ENCODE data around the gene SMG6. TPM values are rescaled to one million over a fixed set of nuclear protein-coding genes. Genes with fewer than 3 reads are reported as not detected.
A peak's percentile ranks its signal among the peaks of the same experiment; 100 is the strongest.

SMG6 gene
- total RNA-seq, 6 experiments from 2014 or later: 7.4 to 10.4 (median 8.9) TPM

DNA sequence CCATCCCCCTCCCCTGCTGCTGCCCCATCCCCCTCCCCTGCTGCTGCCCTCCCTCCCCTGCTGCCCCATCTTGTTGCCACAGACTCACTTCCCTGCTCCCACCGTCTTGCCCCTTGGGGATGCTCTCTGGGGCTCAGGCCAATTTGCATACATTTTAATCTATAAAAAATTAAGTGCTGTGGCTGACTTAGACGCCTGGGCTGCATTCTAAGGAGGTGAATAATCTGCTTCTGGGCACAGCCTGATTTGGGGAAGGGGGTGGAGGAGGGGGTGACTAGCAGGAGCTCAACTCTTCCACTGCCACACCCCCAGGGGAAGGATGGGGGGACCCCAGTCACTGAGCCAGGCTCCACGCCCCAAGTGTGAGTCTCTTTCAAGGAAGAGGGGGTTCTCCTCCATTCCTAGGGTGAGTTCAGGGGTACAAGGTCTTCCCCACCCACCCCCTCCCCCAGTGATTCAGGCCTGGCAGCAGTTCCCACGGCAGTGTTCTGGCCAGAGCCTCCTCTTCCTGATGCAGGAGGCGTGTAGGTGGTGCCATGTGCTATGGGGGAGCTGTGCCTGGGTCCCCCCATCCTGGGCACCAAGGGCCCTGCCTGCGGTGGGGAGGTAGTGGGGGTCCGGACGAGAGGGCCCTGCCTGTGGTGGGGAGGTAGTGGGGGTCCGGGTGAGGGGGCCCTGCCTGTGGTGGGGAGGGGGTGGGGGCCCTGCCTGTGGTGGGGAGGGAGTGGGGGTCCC is 268.6 kb downstream of the SMG6 start:
- WGBS (ENCODE audit: insufficient coverage, low coverage, low lambda C conversion rate, missing lambda C conversion rate): 52% methylated on average over 4 of the region's 9 CpGs
- no peak overlapping the region for H3K4me3 ChIP-seq
- H3K27me3 ChIP-seq: no peaks in the 10 kb centered on the region
- TF ChIP-seq CTCF (IDR thresholded peaks at IDR 0.05) (no peak), POLR2A (IDR thresholded peaks at IDR 0.05) (no peak)
- ATAC-seq (peak in 1 of 4 donors; percentile 2), DNase-seq (peak in 1 of 3 donors; percentile 62)
- H3K36me3 ChIP-seq: peaks cover 0 to 15% (median 7%) of the 10 kb centered on the region in 4 donors
- H3K27ac ChIP-seq: no peak overlapping the region
- H3K4me1 ChIP-seq: peaks cover 0 to 11% (median 3%) of the 10 kb centered on the region in 4 donors
- no peaks in the 10 kb centered on the region for H3K9me3 ChIP-seq
- intact Hi-C loops (cut with DNase I): no loop called here

- Histone ChIP-seq H3K9me3 (no peaks in the 10 kb centered on the region), H3K4me1 (peaks cover 0 to 15% (median 3%) of the 10 kb centered on the region in 4 donors), H3K27ac (no peak overlapping the region), H3K4me3 (no peak overlapping the region), H3K36me3 (peaks cover 0 to 15% (median 7%) of the 10 kb centered on the region in 4 donors), H3K27me3 (no peaks in the 10 kb centered on the region)
- no peak for TF ChIP-seq POLR2A (IDR thresholded peaks at IDR 0.05)
- TF ChIP-seq CTCF (IDR thresholded peaks at IDR 0.05): no peak
- WGBS (ENCODE audit: insufficient coverage, low coverage, low lambda C conversion rate, missing lambda C conversion rate): 92% methylated on average over 5 of the region's 7 CpGs
- DNase-seq (no peak), ATAC-seq (no peak)
- intact Hi-C loops (cut with DNase I): no loop called here
These were observed 269.4 kb downstream of the SMG6 start for GRCh38 chr17:2034157-2034556.

- Histone ChIP-seq H3K27ac (no peak overlapping the region), H3K9me3 (no peaks in the 10 kb centered on the region), H3K4me1 (peaks cover 0 to 15% (median 3%) of the 10 kb centered on the region in 4 donors), H3K4me3 (no peak overlapping the region), H3K36me3 (peaks cover 0 to 15% (median 7%) of the 10 kb centered on the region in 4 donors), H3K27me3 (no peaks in the 10 kb centered on the region)
- TF ChIP-seq POLR2A (IDR thresholded peaks at IDR 0.05) (no peak), CTCF (IDR thresholded peaks at IDR 0.05) (no peak)
- WGBS (ENCODE audit: insufficient coverage, low coverage, low lambda C conversion rate, missing lambda C conversion rate): no CpG with 5 or more reads among the region's 7 CpGs
- ATAC-seq (no peak), DNase-seq (no peak)
- intact Hi-C loops (cut with DNase I): no loop called here
These were observed 270.4 kb downstream of the SMG6 start for GRCh38 chr17:2033153-2033552.

GRCh38 chr17:2030779-2031163 is 272.8 kb downstream of the SMG6 start:
- no peak overlapping the region for H3K27ac ChIP-seq
- DNase-seq: peak in 1 of 3 donors; percentile 63
- H3K4me1 ChIP-seq: peaks cover 0 to 17% (median 4%) of the 10 kb centered on the region in 4 donors
- TF ChIP-seq CTCF (IDR thresholded peaks at IDR 0.05) (peak; percentile 47 to 49 (median 47)), POLR2A (IDR thresholded peaks at IDR 0.05) (no peak)
- H3K36me3 ChIP-seq: peaks cover 0 to 2% (median 0%) of the 10 kb centered on the region in 4 donors
- peak overlapping the region; percentile 99 to 100 (median 99) for H3K4me3 ChIP-seq
- WGBS (ENCODE audit: insufficient coverage, low coverage, low lambda C conversion rate, missing lambda C conversion rate): 22% methylated on average over 9 of the region's 10 CpGs
- intact Hi-C loops (cut with DNase I): no loop called here
- H3K9me3 ChIP-seq: no peaks in the 10 kb centered on the region
- no peak for ATAC-seq
- no peaks in the 10 kb centered on the region for H3K27me3 ChIP-seq
